Neural progenitor cell (in vitro differentiated cells): Measurements from ENCODE around the gene AGMO. TPM values are rescaled to one million over a fixed set of nuclear protein-coding genes. Genes with fewer than 3 reads are reported as not detected.

Experiments
- DNase-seq: peaks from one replicate; pipeline ENCODE4 v3.0.0-alpha.2; 2016; ENCODE audit warnings: low spot score
- H2AFZ ChIP-seq: fragments of 200-600 bp; sonication (generic); replicated peaks from 2 replicates; pipeline ENCODE4 v1.6.1; 2016; ENCODE audit warnings: antibody characterized with exemption
- H3F3A ChIP-seq: fragments of 200-600 bp; sonication (generic); 2 replicates; pipeline ENCODE4 v1.6.1; 2016; ENCODE audit warnings: antibody characterized with exemption, low read depth
- H3K27ac ChIP-seq: fragments of 200-600 bp; sonication (generic); 2 replicates; pipeline ENCODE4 v1.5.1; 2016; ENCODE audit warnings: mild to moderate bottlenecking
- H3K27me3 ChIP-seq: fragments of 200-600 bp; sonication (generic); 2 replicates; pipeline ENCODE4 v1.6.1; 2016; ENCODE audit warnings: mild to moderate bottlenecking, moderate library complexity
- H3K36me3 ChIP-seq: fragments of 200-600 bp; sonication (generic); 2 replicates; pipeline ENCODE4 v1.5.1; 2016
- H3K4me1 ChIP-seq: fragments of 200-600 bp; sonication (generic); 2 replicates; pipeline ENCODE4 v1.6.1; 2016; ENCODE audit warnings: mixed run types
- H3K4me2 ChIP-seq: fragments of 200-600 bp; sonication (generic); 2 replicates; pipeline ENCODE4 v1.6.1; 2016
- H3K4me3 ChIP-seq: fragments of 200-600 bp; sonication (generic); 2 replicates; pipeline ENCODE4 v1.5.1; 2016
- H3K79me2 ChIP-seq: fragments of 200-600 bp; sonication (generic); 2 replicates; pipeline ENCODE4 v1.6.1; 2016; ENCODE audit warnings: low read depth
- H3K9ac ChIP-seq: fragments of 200-600 bp; sonication (generic); 2 replicates; pipeline ENCODE4 v1.6.1; 2016
- H3K9me3 ChIP-seq: fragments of 200-600 bp; sonication (generic); 2 replicates; pipeline ENCODE4 v1.5.1; 2016; ENCODE audit warnings: low read depth
- H4K20me1 ChIP-seq: fragments of 200-600 bp; sonication (generic); 2 replicates; pipeline ENCODE4 v1.6.1; 2016; ENCODE audit warnings: low read depth
- H3K27ac Mint-ChIP-seq: 3 replicates; pipeline ENCODE4 v1.8.0; 2021; ENCODE audit warnings: mixed read lengths
- H3K27me3 Mint-ChIP-seq: 2 replicates; pipeline ENCODE4 v1.8.0; 2022; ENCODE audit warnings: low read depth, mild to moderate bottlenecking, inconsistent platforms, moderate library complexity, mixed read lengths; ENCODE audit not compliant: insufficient read depth
- H3K36me3 Mint-ChIP-seq: 3 replicates; pipeline ENCODE4 v1.8.0; 2021; ENCODE audit warnings: mixed read lengths
- H3K4me1 Mint-ChIP-seq: 3 replicates; pipeline ENCODE4 v1.8.0; 2021; ENCODE audit warnings: mixed read lengths
- H3K4me3 Mint-ChIP-seq: 3 replicates; pipeline ENCODE4 v1.8.0; 2021; ENCODE audit warnings: mild to moderate bottlenecking, moderate library complexity, mixed read lengths
- H3K9me3 Mint-ChIP-seq: 3 replicates; pipeline ENCODE4 v1.8.0; 2020; ENCODE audit warnings: mixed read lengths
- CTCF ChIP-seq: fragments of 200-600 bp; sonication (generic); IDR thresholded peaks from 2 replicates; pipeline ENCODE4 v1.5.1; 2017; ENCODE audit warnings: antibody characterized with exemption, mild to moderate bottlenecking
- EZH2 ChIP-seq: fragments of 200-600 bp; sonication (generic); IDR thresholded peaks from 2 replicates; pipeline ENCODE4 v1.6.1; 2017; ENCODE audit warnings: antibody characterized with exemption, mild to moderate bottlenecking, moderate library complexity
- EZH2phosphoT487 ChIP-seq: fragments of 200-600 bp; sonication (generic); IDR thresholded peaks from 2 replicates; pipeline ENCODE4 v1.6.1; 2017; ENCODE audit warnings: antibody characterized with exemption
- total RNA-seq: library from RNA; depleted of rRNA; stranded (reverse); fragments of >200 nt; gene quantifications from 2 replicates; pipeline ENCODE4 v1.2.3, GENCODE V29; 2015; ENCODE audit warnings: low replicate concordance

Gene AGMO
- total RNA-seq, 1 donor from 2014 or later: 0.30 TPM

GRCh38 chr7:15457990-15458955, 103.5 kb downstream of the AGMO start:
- H3K4me3 ChIP-seq: no peak overlapping the region
- H3K4me1 ChIP-seq: no peaks in the 10 kb centered on the region
- no peak for DNase-seq
- H3K4me2 ChIP-seq: no peak overlapping the region
- peaks cover 12% of the 10 kb centered on the region for H3K4me1 Mint-ChIP-seq
- TF ChIP-seq EZH2phosphoT487: no peak
- TF ChIP-seq CTCF: no peak
- no peak for TF ChIP-seq EZH2
- H3K27me3 ChIP-seq: no peaks in the 10 kb centered on the region
- no peaks in the 10 kb centered on the region for H3K36me3 Mint-ChIP-seq
- no peak overlapping the region for H3K27ac Mint-ChIP-seq
- no peak overlapping the region for H3K4me3 Mint-ChIP-seq
- H3K27ac ChIP-seq: no peak overlapping the region
- no peaks in the 10 kb centered on the region for H3K36me3 ChIP-seq
- H3K27me3 Mint-ChIP-seq: no peaks in the 10 kb centered on the region
- H3K9ac ChIP-seq: no peak overlapping the region
- no peaks in the 10 kb centered on the region for H3K9me3 Mint-ChIP-seq
- no peaks in the 10 kb centered on the region for H3F3A ChIP-seq
- no peaks in the 10 kb centered on the region for H4K20me1 ChIP-seq
- H2AFZ ChIP-seq: no peak overlapping the region
- H3K9me3 ChIP-seq: no peaks in the 10 kb centered on the region
- H3K79me2 ChIP-seq: no peaks in the 10 kb centered on the region

- TF ChIP-seq EZH2phosphoT487 (no peak), EZH2 (no peak), CTCF (no peak)
- Mint-ChIP-seq H3K36me3 (no peaks in the 10 kb centered on the region), H3K27ac (no peak overlapping the region), H3K4me3 (no peak overlapping the region), H3K27me3 (no peaks in the 10 kb centered on the region), H3K9me3 (no peaks in the 10 kb centered on the region), H3K4me1 (no peaks in the 10 kb centered on the region)
- H3K9ac ChIP-seq: no peak overlapping the region
- no peak overlapping the region for H3K4me3 ChIP-seq
- no peak for DNase-seq
- H3K27me3 ChIP-seq: no peaks in the 10 kb centered on the region
- H2AFZ ChIP-seq: no peak overlapping the region
- H3K79me2 ChIP-seq: no peaks in the 10 kb centered on the region
- no peaks in the 10 kb centered on the region for H3F3A ChIP-seq
- H3K9me3 ChIP-seq: no peaks in the 10 kb centered on the region
- H3K27ac ChIP-seq: no peak overlapping the region
- H3K36me3 ChIP-seq: no peaks in the 10 kb centered on the region
- no peak overlapping the region for H3K4me2 ChIP-seq
- H3K4me1 ChIP-seq: no peaks in the 10 kb centered on the region
- H4K20me1 ChIP-seq: no peaks in the 10 kb centered on the region
Observed at GRCh38 chr7:15452670-15453069, 109.1 kb downstream of the AGMO start.

- H3K4me3 Mint-ChIP-seq: no peak overlapping the region
- H3K36me3 Mint-ChIP-seq: no peaks in the 10 kb centered on the region
- Histone ChIP-seq H3K36me3 (no peaks in the 10 kb centered on the region), H3F3A (no peaks in the 10 kb centered on the region), H3K27ac (no peak overlapping the region), H4K20me1 (no peaks in the 10 kb centered on the region), H3K9ac (no peak overlapping the region), H2AFZ (no peak overlapping the region), H3K4me3 (no peak overlapping the region), H3K79me2 (no peaks in the 10 kb centered on the region), H3K27me3 (no peaks in the 10 kb centered on the region), H3K4me1 (no peaks in the 10 kb centered on the region), H3K4me2 (no peak overlapping the region), H3K9me3 (no peaks in the 10 kb centered on the region)
- peaks cover 3% of the 10 kb centered on the region for H3K4me1 Mint-ChIP-seq
- no peaks in the 10 kb centered on the region for H3K27me3 Mint-ChIP-seq
- DNase-seq: no peak
- no peak overlapping the region for H3K27ac Mint-ChIP-seq
- H3K9me3 Mint-ChIP-seq: no peaks in the 10 kb centered on the region
- TF ChIP-seq CTCF (no peak), EZH2 (no peak), EZH2phosphoT487 (no peak)
Observed at GRCh38 chr7:15446722-15447121, 115.1 kb downstream of the AGMO start.
